IPS DF 6.9 (cell line): Measurements from ENCODE around the gene DYNC1LI2.

Experiments
- DNase-seq: peaks from one replicate; pipeline ENCODE4 v3.0.0-alpha.2; 2013; ENCODE audit warnings: low read depth, low spot score
- H3K27ac ChIP-seq: one replicate; pipeline ENCODE4 v1.5.1; 2013; ENCODE audit warnings: low read length, control low read depth
- H3K27me3 ChIP-seq: 2 replicates; pipeline ENCODE4 v1.6.1; 2013; ENCODE audit warnings: mild to moderate bottlenecking, low read length; ENCODE audit not compliant: control insufficient read depth, insufficient read depth
- H3K36me3 ChIP-seq: 2 replicates; pipeline ENCODE4 v1.6.1; 2013; ENCODE audit warnings: low read length; ENCODE audit not compliant: control insufficient read depth, insufficient read depth
- H3K4me1 ChIP-seq: 2 replicates; pipeline ENCODE4 v1.6.1; 2013; ENCODE audit warnings: low read length; ENCODE audit not compliant: control insufficient read depth, insufficient read depth
- H3K4me3 ChIP-seq: 2 replicates; pipeline ENCODE4 v1.5.1; 2013; ENCODE audit warnings: mild to moderate bottlenecking, low read length
- H3K9me3 ChIP-seq: 2 replicates; pipeline ENCODE4 v1.6.1; 2013; ENCODE audit warnings: low read length, inconsistent platforms; ENCODE audit not compliant: control insufficient read depth, insufficient read depth
- WGBS: extraction: QIAGEN DNeasy Blood & Tissue Kit; methylation state at CpG from one replicate; pipeline ENCODE4 v1.1.7; 2013; ENCODE audit warnings: mixed read lengths, missing lambda C conversion rate; ENCODE audit not compliant: insufficient read length, insufficient coverage; 5-methylcytosine and 5-hydroxymethylcytosine counted together

Gene DYNC1LI2

DNA sequence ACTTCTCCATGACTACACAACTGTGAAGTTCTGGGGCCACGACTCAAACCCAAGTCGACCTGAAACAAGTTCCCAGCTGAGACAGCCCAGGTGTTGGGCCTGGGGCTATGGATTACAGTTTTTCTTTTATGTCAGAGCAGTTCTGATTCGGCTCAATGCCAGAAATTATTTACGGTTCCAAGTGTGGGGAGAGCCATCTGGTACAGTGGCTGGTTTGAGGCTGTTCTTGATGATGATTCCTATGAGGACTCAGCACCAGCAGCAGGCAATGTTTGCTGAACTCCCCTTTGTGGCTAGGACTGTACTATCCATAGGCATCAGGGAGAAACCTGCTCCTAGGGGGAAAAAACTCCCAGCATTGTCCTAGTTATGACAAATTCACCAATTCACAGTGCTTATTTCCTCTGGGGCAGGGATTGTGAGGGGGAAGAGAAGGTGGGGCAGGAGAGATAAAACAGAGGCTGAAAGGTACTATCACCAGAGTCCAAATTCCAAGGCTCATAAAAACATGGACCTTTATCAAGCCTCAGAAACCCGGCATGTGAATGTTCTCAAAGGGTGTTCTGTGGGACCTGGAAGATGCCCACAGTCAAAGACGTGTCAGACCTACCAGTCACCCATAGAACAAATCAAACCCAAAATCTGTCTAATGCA, 36.6 kb downstream of the DYNC1LI2 start:
- WGBS = no CpG with 5 or more reads among the region's 6 CpGs
- no peaks in the 10 kb centered on the region for H3K27me3 ChIP-seq
- H3K36me3 ChIP-seq = no peaks in the 10 kb centered on the region
- DNase-seq = no peak
- H3K9me3 ChIP-seq = no peaks in the 10 kb centered on the region
- no peaks in the 10 kb centered on the region for H3K4me1 ChIP-seq
- H3K4me3 ChIP-seq = no peak overlapping the region
- H3K27ac ChIP-seq = no peak overlapping the region

DNA sequence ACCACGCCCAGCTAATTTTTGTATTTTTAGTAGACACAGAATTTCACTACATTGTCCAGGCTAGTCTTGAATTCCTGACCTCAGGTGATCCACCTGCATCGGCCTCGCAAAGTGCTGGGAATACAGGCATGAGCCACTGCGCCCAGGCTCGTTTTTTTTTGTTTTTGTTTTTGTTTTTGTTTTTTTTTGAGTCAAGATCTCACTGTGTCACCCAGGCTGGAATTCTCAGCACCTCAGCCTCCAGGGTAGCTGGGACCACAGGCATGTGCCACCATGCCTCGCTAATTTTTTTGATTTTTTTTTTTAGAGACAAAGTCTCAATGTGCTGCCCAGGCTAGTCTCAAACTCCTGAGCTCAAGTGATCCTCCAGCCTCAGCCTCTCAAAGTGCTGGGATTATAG, 37.3 kb downstream of the DYNC1LI2 start:
- Histone ChIP-seq H3K4me3 (no peak overlapping the region), H3K4me1 (no peaks in the 10 kb centered on the region), H3K36me3 (no peaks in the 10 kb centered on the region), H3K27me3 (no peaks in the 10 kb centered on the region), H3K27ac (no peak overlapping the region), H3K9me3 (no peaks in the 10 kb centered on the region)
- no peak for DNase-seq
- WGBS = no CpG with 5 or more reads among the region's 6 CpGs

DNA sequence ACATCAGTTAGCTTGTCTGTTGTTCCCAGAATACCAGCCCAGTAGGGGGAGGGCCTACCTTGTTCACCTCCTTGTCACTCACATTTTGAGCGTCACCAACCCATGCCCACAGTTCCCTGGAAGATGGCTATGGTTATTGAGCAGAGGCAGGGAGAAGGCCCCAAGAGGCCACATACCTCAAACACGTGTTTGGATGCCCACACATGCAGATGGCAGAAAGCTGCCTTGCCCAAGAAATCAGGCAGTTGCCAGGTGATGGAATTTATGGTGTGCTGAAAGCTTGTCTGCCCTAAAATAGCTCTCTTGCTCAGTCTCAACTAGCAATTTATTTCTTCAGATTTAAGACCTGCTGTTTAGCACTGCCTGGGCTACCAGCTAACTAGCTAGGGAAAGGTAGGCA, 38.3 kb downstream of the DYNC1LI2 start:
- H3K27me3 ChIP-seq = no peaks in the 10 kb centered on the region
- H3K4me3 ChIP-seq = no peak overlapping the region
- H3K9me3 ChIP-seq = no peaks in the 10 kb centered on the region
- no CpG with 5 or more reads among the region's 2 CpGs for WGBS
- H3K36me3 ChIP-seq = no peaks in the 10 kb centered on the region
- no peaks in the 10 kb centered on the region for H3K4me1 ChIP-seq
- no peak overlapping the region for H3K27ac ChIP-seq
- no peak for DNase-seq

DNA sequence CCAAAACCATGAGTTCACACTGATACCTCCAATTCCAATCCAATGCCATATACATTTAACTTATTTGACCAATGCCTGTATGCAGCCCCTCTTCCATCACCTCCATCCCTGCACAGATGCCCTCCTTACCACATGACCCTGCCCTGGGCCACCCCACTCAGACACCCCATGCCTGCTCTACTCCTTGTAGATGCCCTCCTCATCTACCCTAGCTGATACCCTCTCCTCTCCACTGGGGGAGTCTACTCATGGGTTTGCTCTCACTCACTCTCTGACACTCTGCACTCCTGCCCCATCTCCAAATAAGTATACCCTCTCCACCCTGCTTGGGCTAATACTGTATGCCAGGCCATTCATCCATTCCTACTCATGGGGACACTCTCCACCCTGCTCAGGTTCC, 38.9 kb downstream of the DYNC1LI2 start:
- Histone ChIP-seq H3K27ac (no peak overlapping the region), H3K36me3 (no peaks in the 10 kb centered on the region), H3K27me3 (no peaks in the 10 kb centered on the region), H3K4me3 (no peak overlapping the region), H3K9me3 (no peaks in the 10 kb centered on the region), H3K4me1 (no peaks in the 10 kb centered on the region)
- DNase-seq = no peak

DNA sequence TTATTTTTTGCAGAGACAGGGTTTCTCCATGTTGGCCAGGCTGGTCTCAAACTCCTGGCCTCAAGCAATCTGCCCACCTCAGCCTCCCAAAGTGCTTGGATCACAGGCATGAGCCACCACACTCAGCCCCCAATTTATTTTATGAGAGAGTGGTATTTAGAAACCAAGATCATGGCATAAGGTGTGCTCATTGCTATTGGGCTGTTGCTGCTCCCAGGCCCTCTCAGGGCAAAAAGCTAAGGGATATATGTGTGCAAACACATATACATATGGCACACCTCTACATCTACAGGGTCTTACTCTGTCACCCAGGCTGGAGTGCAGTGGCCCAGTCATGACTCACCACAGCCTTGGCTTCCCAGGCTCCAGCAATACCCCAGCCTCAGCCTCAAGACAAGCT, 39.8 kb downstream of the DYNC1LI2 start:
- Histone ChIP-seq H3K27me3 (no peaks in the 10 kb centered on the region), H3K4me3 (no peak overlapping the region), H3K4me1 (no peaks in the 10 kb centered on the region), H3K36me3 (no peaks in the 10 kb centered on the region), H3K27ac (no peak overlapping the region), H3K9me3 (no peaks in the 10 kb centered on the region)
- no peak for DNase-seq

DNA sequence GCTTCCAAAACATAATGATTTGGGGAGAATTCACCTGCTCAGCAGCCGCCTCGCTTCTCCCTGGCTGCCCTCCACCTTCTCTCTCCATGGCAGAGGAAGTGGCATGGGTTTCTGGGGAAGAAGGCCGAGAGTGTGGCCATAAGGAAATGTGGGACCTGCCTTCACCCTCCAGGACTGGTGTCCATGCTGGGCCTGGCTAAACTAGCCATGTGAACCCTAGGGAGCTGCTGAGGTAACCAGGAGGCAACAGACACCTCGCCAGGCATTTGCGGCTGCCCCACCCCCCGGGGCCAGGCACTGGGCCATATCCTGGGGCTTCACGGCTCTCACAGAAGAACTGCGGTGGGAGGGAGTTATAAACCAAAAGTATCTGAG, 44.9 kb downstream of the DYNC1LI2 start:
- H3K27ac ChIP-seq = no peak overlapping the region
- no peaks in the 10 kb centered on the region for H3K27me3 ChIP-seq
- H3K36me3 ChIP-seq = no peaks in the 10 kb centered on the region
- no CpG with 5 or more reads among the region's 8 CpGs for WGBS
- DNase-seq = no peak
- H3K9me3 ChIP-seq = no peaks in the 10 kb centered on the region
- no peaks in the 10 kb centered on the region for H3K4me1 ChIP-seq
- no peak overlapping the region for H3K4me3 ChIP-seq

DNA sequence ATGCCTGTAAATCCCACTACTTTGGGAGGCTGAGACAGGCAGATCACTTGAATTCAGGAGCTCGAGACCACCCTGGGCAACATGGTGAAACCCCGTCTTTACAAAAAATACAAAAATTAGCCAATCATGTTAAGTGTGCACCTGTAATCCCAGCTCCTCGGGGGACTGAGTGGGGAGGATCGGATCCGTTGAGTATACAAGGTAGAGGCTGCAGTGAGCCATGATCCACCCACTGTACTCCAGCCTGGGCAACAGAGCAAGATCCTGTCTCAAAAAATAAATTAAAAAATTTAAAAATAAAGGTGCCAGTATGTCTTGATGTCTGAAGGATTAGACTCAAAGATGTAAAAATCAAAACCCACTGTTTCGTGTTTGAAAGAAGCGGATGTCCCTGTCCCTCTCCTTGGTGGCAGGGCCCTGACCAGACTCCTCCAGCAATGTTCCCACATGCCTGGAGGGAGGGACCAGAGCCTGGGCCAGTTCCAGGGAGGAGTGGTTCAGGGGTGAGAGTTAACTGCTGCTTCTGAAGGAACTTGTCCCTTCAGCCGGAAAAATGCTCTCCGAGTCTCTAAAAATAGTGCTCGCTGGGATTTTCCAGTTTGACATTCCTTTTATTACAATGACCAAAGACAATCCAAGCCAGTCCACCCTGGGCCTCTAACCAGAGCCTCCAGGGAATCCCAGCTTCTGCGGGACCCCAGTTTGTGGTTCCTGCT, 45.5 kb downstream of the DYNC1LI2 start:
- H3K27ac ChIP-seq = no peak overlapping the region
- DNase-seq = no peak
- no peaks in the 10 kb centered on the region for H3K36me3 ChIP-seq
- no peaks in the 10 kb centered on the region for H3K9me3 ChIP-seq
- no peak overlapping the region for H3K4me3 ChIP-seq
- no CpG with 5 or more reads among the region's 11 CpGs for WGBS
- H3K27me3 ChIP-seq = no peaks in the 10 kb centered on the region
- H3K4me1 ChIP-seq = no peaks in the 10 kb centered on the region

DNA sequence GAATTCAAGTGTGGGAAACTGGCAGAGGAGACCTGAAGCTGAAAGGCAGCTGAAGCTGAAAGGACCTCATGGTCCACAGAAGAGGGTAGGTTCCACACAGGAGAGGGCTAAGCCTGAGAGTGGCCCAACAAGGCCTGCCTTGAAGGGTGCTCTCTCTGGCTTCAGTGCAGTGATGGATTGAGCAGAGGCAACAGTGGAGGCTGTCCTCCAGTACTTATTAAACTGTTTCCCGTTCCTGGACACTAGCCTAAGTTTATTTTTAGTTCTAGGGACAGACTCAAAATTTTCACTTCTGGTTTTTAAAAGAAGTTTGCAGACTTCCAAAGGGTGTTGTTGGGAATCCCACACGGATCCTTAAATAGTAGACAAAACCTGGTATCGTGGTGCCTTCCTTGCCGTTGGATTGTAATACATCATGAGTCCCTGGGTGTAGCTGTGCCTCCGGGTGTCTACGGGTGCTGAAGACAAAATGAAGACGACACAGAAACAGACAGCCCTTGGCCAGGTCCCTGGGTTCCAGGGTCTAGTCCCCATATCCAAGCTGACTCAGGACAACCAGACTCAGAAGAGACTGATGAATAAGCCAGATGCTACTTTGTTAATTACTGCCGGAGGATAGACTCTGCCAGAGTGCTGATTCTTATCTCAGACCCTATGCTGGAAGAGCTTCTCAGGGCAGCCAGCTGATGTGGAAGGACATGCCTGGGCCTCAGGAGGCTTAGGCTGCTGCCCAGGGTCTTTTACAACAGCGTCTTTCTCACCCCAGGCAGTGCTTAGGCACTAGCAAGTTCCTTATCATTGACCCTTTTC, 47.8 kb downstream of the DYNC1LI2 start:
- Histone ChIP-seq H3K27me3 (no peaks in the 10 kb centered on the region), H3K27ac (no peak overlapping the region), H3K4me1 (no peaks in the 10 kb centered on the region), H3K36me3 (no peaks in the 10 kb centered on the region), H3K4me3 (no peak overlapping the region), H3K9me3 (no peaks in the 10 kb centered on the region)
- no CpG with 5 or more reads among the region's 9 CpGs for WGBS
- no peak for DNase-seq

DNA sequence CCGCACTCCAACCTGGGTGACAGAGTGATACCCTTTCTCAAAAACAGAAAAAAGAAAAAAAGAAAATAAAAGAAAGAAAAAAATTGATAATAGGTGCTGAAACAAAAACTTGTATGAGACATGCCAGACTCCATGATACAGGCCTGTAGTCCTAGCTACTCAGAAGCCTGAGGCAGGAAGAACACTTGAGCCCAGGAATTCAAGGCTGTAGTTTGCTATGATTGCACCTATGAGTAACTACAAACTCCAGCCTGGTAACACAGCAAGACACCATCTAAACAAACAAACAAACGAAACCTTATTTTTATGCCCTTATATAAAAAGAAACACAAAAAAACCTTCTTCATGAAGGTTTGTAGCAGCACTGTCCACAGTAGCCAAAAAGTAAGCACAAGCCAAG, 49.9 kb downstream of the DYNC1LI2 start:
- H3K27ac ChIP-seq = no peak overlapping the region
- no peaks in the 10 kb centered on the region for H3K27me3 ChIP-seq
- H3K9me3 ChIP-seq = no peaks in the 10 kb centered on the region
- no peak overlapping the region for H3K4me3 ChIP-seq
- no peaks in the 10 kb centered on the region for H3K36me3 ChIP-seq
- 100% methylated on average over 1 of the region's 2 CpGs for WGBS
- DNase-seq = no peak
- H3K4me1 ChIP-seq = no peaks in the 10 kb centered on the region; the same call in 1 of the 2 replicates

DNA sequence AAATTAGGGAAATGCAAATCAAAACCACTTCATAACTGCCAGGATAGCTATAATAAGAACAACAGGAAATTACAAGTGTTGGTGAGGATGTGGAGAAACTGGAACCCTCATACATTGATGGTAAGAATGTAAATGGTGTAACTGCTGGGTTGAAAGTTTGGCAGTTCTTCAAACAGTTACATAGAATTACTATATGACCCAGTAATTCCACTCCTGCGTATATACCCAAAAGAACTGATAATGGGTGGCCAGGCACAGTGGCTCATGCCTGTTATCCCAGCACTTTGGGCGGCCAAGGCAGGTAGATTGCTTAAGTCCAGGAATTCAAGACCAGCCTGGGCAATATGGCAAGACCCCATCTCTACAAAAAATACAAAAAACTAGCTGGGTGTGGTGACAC, 50.4 kb downstream of the DYNC1LI2 start:
- H3K27me3 ChIP-seq = no peaks in the 10 kb centered on the region
- H3K9me3 ChIP-seq = no peaks in the 10 kb centered on the region
- WGBS = no CpG with 5 or more reads among the region's 2 CpGs
- H3K27ac ChIP-seq = no peak overlapping the region
- H3K4me1 ChIP-seq = no peaks in the 10 kb centered on the region; the same call in 1 of the 2 replicates
- DNase-seq = no peak
- no peak overlapping the region for H3K4me3 ChIP-seq
- no peaks in the 10 kb centered on the region for H3K36me3 ChIP-seq
